Thyroid gland (tissue), 4 donors: ENCODE data around the gene MINDY4.

Source experiments
- POLR2A ChIP-seq, 2 donors: fragments of 450-650 bp; IDR thresholded peaks; one replicate each; pipeline ENCODE4 v1.6.1; 2017; ENCODE audit warnings: antibody characterized with exemption in 2 of 2, mild to moderate bottlenecking in 2 of 2, moderate library complexity in 1 of 2
- TF ChIP-seq, protein P1 (sequence below), 6 experiments: fragments of 200-600 bp in 3 of 6; fragments of 450-650 bp in 3 of 6; sonication (generic) in 3 of 6; IDR thresholded peaks; one replicate each; pipeline ENCODE4 v1.5.1; 2016 to 2019; ENCODE audit warnings: antibody characterized with exemption in 6 of 6, mild to moderate bottlenecking in 2 of 6, inconsistent platforms in 1 of 6, moderate library complexity in 1 of 6

DNA sequence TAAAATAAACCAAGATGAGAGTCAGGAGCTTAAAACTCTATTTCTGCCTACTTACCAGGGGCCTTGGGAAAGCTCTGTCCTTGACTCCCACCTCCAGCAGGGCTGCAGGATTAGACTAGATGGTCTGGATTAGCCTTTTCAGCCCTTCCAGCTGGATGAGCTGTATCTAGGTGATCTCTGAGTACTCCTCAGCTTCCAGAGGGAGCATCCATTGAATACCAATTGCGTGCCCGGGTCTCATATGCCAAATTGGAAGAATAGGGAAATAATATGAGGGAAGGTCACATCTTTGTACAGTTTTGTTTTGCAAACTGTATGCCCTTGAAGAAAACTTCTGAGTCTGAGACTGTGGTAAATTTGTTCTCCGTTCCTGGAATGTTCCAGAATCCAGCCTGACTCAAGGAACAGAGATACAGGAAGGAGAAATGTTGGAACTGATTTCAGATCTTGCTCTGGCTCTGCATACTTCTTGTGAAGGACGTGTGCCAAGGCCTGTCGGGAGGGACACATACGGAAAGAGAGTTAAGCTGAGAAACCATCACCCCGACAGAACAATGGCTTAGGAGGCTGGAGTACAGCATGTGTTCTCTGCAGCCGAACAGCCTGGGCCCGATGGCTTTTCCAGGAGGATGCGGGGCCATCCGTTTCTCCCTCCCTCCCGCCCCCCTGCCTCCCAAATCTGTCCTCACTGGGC lies 44.9 kb downstream of the MINDY4 start:
- TF ChIP-seq POLR2A (IDR thresholded peaks at IDR 0.05) = no peak
- TF ChIP-seq, protein P1, sequence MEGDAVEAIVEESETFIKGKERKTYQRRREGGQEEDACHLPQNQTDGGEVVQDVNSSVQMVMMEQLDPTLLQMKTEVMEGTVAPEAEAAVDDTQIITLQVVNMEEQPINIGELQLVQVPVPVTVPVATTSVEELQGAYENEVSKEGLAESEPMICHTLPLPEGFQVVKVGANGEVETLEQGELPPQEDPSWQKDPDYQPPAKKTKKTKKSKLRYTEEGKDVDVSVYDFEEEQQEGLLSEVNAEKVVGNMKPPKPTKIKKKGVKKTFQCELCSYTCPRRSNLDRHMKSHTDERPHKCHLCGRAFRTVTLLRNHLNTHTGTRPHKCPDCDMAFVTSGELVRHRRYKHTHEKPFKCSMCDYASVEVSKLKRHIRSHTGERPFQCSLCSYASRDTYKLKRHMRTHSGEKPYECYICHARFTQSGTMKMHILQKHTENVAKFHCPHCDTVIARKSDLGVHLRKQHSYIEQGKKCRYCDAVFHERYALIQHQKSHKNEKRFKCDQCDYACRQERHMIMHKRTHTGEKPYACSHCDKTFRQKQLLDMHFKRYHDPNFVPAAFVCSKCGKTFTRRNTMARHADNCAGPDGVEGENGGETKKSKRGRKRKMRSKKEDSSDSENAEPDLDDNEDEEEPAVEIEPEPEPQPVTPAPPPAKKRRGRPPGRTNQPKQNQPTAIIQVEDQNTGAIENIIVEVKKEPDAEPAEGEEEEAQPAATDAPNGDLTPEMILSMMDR (IDR thresholded peaks at IDR 0.05) = no peak
